Breast epithelium (tissue), 4 donors: Measurements from ENCODE around the gene CDC45. TPM values are rescaled to one million over a fixed set of nuclear protein-coding genes. Genes with fewer than 3 reads are reported as not detected.
A peak's percentile ranks its signal among the peaks of the same experiment; 100 is the strongest.

Experiments
- DNase-seq, 2 donors: peaks; one replicate each; pipeline ENCODE4 v3.0.0-alpha.2; 2019; ENCODE audit warnings: low spot score in 2 of 2
- H3K27ac ChIP-seq, 2 donors: fragments of 200-600 bp; sonication (generic) in 1 of 2; one replicate each; pipeline ENCODE4 v1.5.1; 2016 to 2019; ENCODE audit warnings: mild to moderate bottlenecking in 1 of 2
- H3K27me3 ChIP-seq, 2 donors: fragments of 200-600 bp; sonication (generic) in 1 of 2; one replicate each; pipeline versions ENCODE4 v1.5.1 to v1.6.0; 2017 to 2019; ENCODE audit warnings: control low read depth in 1 of 2, mild to moderate bottlenecking in 1 of 2
- H3K36me3 ChIP-seq: fragments of 200-600 bp; one replicate; pipeline ENCODE4 v1.5.1; 2019
- H3K4me1 ChIP-seq, 2 donors: fragments of 200-600 bp; sonication (generic); one replicate each; pipeline ENCODE4 v1.5.1; 2016 to 2019; ENCODE audit warnings: control low read depth in 1 of 2
- H3K4me3 ChIP-seq, 3 donors: fragments of 200-600 bp; sonication (generic); 1 replicate in 2 of 3; 2 replicates in 1 of 3; pipeline ENCODE4 v1.5.1; 2016 to 2019; ENCODE audit warnings: mild to moderate bottlenecking in 3 of 3, moderate library complexity in 2 of 3
- H3K9me3 ChIP-seq, 2 donors: fragments of 200-600 bp; sonication (generic) in 1 of 2; one replicate each; pipeline ENCODE4 v1.5.1; 2016 to 2019; ENCODE audit warnings: control low read depth in 1 of 2
- CTCF ChIP-seq, 3 donors: fragments of 450-650 bp; IDR thresholded peaks; one replicate each; pipeline ENCODE4 v1.5.1; 2016 to 2017; ENCODE audit warnings: antibody characterized with exemption in 3 of 3, mild to moderate bottlenecking in 3 of 3, moderate library complexity in 3 of 3
- POLR2A ChIP-seq: fragments of 450-650 bp; IDR thresholded peaks from one replicate; pipeline ENCODE4 v1.6.1; 2016; ENCODE audit warnings: antibody characterized with exemption, mild to moderate bottlenecking, moderate library complexity
- POLR2AphosphoS5 ChIP-seq, 3 donors: sonication (generic); formaldehyde crosslinking; IDR thresholded peaks; one replicate each; pipeline ENCODE4 v1.6.1; 2017; ENCODE audit warnings: antibody characterized with exemption in 3 of 3
- intact Hi-C: fragments of 100-400 bp; cut with DNase I; formaldehyde crosslinking; loops from one replicate; pipeline ENCODE4 v1.15.1; 2023; ENCODE audit warnings: low total_unique reads
- total RNA-seq, 3 donors: library from RNA; depleted of rRNA; stranded (reverse); fragments of >200 nt; gene quantifications; one replicate each; pipeline ENCODE4 v1.1.0, GENCODE V29; 2016

The CDC45 gene
- total RNA-seq: under 1 TPM in 1 of 3 donors, not detected in 2; 0.48 TPM

DNA sequence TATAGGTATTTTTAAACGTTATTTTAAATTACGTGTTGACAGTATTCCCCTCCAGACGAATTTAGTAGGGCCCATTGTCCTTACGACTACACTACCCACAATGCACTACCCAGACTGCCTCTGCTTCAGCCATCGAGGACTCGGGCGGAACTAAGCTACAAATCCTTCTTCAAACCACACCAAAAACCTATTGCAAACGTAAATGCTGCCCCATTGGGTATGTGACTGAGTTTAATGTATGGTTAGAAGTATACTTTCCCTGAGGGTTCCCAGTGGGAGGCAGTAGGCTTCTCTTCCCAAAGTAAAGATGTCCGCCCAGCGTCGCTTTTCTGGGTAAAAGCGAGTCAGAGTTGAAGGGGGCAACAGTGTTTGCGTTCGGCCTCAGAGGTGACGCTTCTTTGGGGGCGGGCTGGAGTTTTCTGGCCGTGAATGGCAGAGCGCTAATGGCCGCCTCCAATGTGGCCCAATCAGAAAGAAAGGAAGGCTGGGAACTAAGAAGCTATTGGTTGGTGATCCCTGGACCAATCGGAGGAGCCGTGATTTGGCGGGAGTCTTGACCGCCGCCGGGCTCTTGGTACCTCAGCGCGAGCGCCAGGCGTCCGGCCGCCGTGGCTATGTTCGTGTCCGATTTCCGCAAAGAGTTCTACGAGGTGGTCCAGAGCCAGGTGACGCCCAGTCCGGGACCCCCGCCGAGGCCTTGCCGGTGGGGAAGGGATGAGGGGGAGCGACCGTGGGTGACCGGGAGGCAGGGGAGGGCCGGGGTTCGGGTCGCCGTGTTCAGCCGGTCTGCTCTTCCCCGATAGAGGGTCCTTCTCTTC is at the start of gene CDC45:
TSS of gene CDC45 (plus strand) at position 566 of the 818 bp plus-strand sequence. CDS start at position 615, 49 bp downstream.
- TF ChIP-seq POLR2AphosphoS5 (IDR thresholded peaks at IDR 0.05): peak in 2 of 3 donors; percentile 60 to 73
- no peak for TF ChIP-seq POLR2A
- H3K4me3 ChIP-seq: peak within 1 kb of the TSS; percentile 87 to 99 (median 93)
- intact Hi-C loops: no loop called here
- H3K4me1 ChIP-seq: peaks cover 5% of the 10 kb centered on the region in 2 donors
- no peaks in the 10 kb centered on the region for H3K36me3 ChIP-seq
- peak; percentile 96 to 97 for DNase-seq
- no peaks in the 10 kb centered on the region for H3K27me3 ChIP-seq
- no peaks in the 10 kb centered on the region for H3K9me3 ChIP-seq
- H3K27ac ChIP-seq: peak within 1 kb of the TSS; percentile 99

DNA sequence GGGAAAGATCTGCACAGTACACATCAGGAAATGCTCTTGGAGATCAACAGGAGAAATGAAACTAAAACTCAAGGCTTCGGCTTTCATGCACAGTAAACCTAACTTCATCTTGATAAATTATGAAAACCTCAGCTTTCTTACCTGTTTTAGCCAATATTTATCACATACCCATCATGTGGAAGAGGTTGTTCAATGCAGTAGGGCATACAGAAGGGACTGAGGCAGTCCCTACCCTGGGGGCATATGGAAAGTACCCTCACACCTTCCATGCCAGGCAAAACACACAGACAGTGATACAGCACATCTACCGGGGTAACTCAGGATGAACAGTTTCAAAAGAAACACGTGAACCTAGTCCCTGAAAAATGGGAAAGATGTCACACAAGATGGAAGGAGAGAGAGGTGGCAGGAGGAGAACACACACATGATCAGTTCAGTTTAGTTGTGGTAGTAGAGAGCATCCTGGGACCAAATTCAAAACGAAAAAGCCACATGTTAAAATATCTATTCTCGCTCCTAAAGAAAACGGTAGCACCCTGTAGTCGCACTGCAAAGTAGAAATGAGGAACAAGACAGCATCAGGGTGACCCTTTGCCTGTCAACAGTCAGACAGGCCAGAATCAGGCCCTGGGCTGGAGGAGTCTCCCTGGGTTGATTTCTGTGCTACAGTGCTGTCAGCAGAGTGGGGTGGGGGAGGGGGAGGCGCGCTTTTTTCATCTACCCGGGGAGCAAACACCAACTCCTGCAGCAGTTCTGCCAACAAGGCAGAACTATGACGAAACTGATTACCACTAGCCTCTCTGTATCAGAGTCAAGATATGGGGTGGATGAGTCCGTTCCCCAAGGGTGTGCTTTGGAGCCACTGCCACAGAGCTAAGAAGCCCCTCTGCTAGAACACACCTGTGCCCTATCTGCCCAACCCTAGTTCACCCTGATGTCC is 49.5 kb upstream of the CDC45 start:
- Histone ChIP-seq H3K4me3 (peak overlapping the region; percentile 92 to 96 (median 93)), H3K27ac (peak overlapping the region; percentile 6 to 38), H3K36me3 (no peaks in the 10 kb centered on the region), H3K9me3 (no peaks in the 10 kb centered on the region), H3K4me1 (peaks cover 9 to 13% of the 10 kb centered on the region in 2 donors), H3K27me3 (no peaks in the 10 kb centered on the region)
- TF ChIP-seq CTCF (IDR thresholded peaks at IDR 0.05): no peak
- TF ChIP-seq POLR2AphosphoS5 (IDR thresholded peaks at IDR 0.05): no peak
- TF ChIP-seq POLR2A: no peak
- no peak for DNase-seq
- intact Hi-C loops: no loop called here

- Histone ChIP-seq H3K27me3 (no peaks in the 10 kb centered on the region), H3K36me3 (no peaks in the 10 kb centered on the region), H3K4me1 (peaks cover 9 to 13% of the 10 kb centered on the region in 2 donors), H3K27ac (peak overlapping the region; percentile 38 to 91), H3K9me3 (no peaks in the 10 kb centered on the region), H3K4me3 (peak overlapping the region; percentile 92 to 96 (median 93))
- no peak for DNase-seq
- intact Hi-C loops: no loop called here
- no peak for TF ChIP-seq CTCF (IDR thresholded peaks at IDR 0.05)
- TF ChIP-seq POLR2A: no peak
- TF ChIP-seq POLR2AphosphoS5 (IDR thresholded peaks at IDR 0.05): no peak
Observed at GRCh38 chr22:19430890-19431541, 48.7 kb upstream of the CDC45 start.

GRCh38 chr22:19431649-19432132 is 48.0 kb upstream of the CDC45 start, which contains the start of gene HIRA:
Gene HIRA, minus strand, starts transcription at chr22:19431733. Its CDS starts 257 bp downstream, at chr22:19431476.
- Histone ChIP-seq H3K9me3 (no peaks in the 10 kb centered on the region), H3K4me1 (peaks cover 9 to 13% of the 10 kb centered on the region in 2 donors), H3K27me3 (no peaks in the 10 kb centered on the region), H3K4me3 (peak within 1 kb of the TSS; percentile 92 to 96 (median 93)), H3K36me3 (no peaks in the 10 kb centered on the region), H3K27ac (peak within 1 kb of the TSS; percentile 80 to 91)
- TF ChIP-seq POLR2AphosphoS5 (IDR thresholded peaks at IDR 0.05) (peak in 2 of 3 donors; percentile 35 to 55), CTCF (IDR thresholded peaks at IDR 0.05) (no peak)
- intact Hi-C loops: no loop called here
- peak; percentile 53 to 77 for DNase-seq
